Thoracic aorta (tissue), 2 donors: ENCODE results near the gene ABCD4. TPM values are rescaled to one million over a fixed set of nuclear protein-coding genes. Genes with fewer than 3 reads are reported as not detected.
"Not testable (repeated sequence)": the region's sequence is repeated elsewhere in the genome, so short reads cannot be mapped to it uniquely, and the experiment has no call there.

Source experiments
- ATAC-seq: fragments of 150-250 bp; one replicate; pipeline ENCODE4 v1.8.0; 2017; ENCODE audit warnings: low read depth; ENCODE audit not compliant: insufficient number of reproducible peaks, low FRiP score
- DNase-seq: peaks from one replicate; pipeline ENCODE4 v3.0.0-alpha.2; 2020; ENCODE audit warnings: low spot score
- H3K27ac ChIP-seq, 2 donors: fragments of 200-600 bp; sonication (generic); 1 replicate in 1 of 2; 2 replicates in 1 of 2; pipeline ENCODE4 v1.5.1; 2016; ENCODE audit warnings: mild to moderate bottlenecking in 2 of 2, moderate library complexity in 2 of 2
- H3K27me3 ChIP-seq: fragments of 200-600 bp; sonication (generic); replicated peaks from 2 replicates; pipeline ENCODE4 v1.6.0; 2016; ENCODE audit warnings: mild to moderate bottlenecking; ENCODE audit not compliant: insufficient read depth
- H3K36me3 ChIP-seq: fragments of 200-600 bp; sonication (generic); one replicate; pipeline ENCODE4 v1.5.1; 2016
- H3K4me1 ChIP-seq, 2 donors: fragments of 200-600 bp; sonication (generic); 1 replicate in 1 of 2; 2 replicates in 1 of 2; pipeline versions ENCODE4 v1.5.1 to v1.6.0; 2016; ENCODE audit warnings: low read depth in 2 of 2, mild to moderate bottlenecking in 1 of 2; ENCODE audit not compliant: control insufficient read depth in 1 of 2
- H3K4me3 ChIP-seq: fragments of 200-600 bp; sonication (generic); 2 replicates; pipeline ENCODE4 v1.5.1; 2016; ENCODE audit warnings: mild to moderate bottlenecking
- H3K9me3 ChIP-seq: fragments of 200-600 bp; sonication (generic); 2 replicates; pipeline ENCODE4 v1.5.1; 2016
- CTCF ChIP-seq: fragments of 200-600 bp; sonication (generic); IDR thresholded peaks from one replicate; pipeline ENCODE4 v1.5.1; 2019; ENCODE audit warnings: antibody characterized with exemption
- total RNA-seq, 2 donors: library from RNA; depleted of rRNA; stranded (reverse); fragments of >200 nt; gene quantifications; one replicate each; pipeline versions ENCODE4 v1.1.0 to v1.2.3, GENCODE V29; 2016

ABCD4 gene
- total RNA-seq, 2 donors from 2014 or later, result 47.7 to 62.4 TPM

GRCh38 chr14:74333909-74334308 is 31.2 kb upstream of the ABCD4 start:
- H3K4me1 ChIP-seq, result no peaks in the 10 kb centered on the region
- H3K4me3 ChIP-seq, result no peak overlapping the region
- H3K27ac ChIP-seq, result no peak overlapping the region
- TF ChIP-seq CTCF, result no peak
- ATAC-seq, result no peak
- no peaks in the 10 kb centered on the region for H3K36me3 ChIP-seq
- no peaks in the 10 kb centered on the region for H3K9me3 ChIP-seq
- H3K27me3 ChIP-seq, result no peaks in the 10 kb centered on the region
- no peak for DNase-seq

- not testable (repeated sequence) for H3K4me1 ChIP-seq, DNase-seq, H3K36me3 ChIP-seq, H3K4me3 ChIP-seq, H3K9me3 ChIP-seq, ATAC-seq, H3K27me3 ChIP-seq, H3K27ac ChIP-seq
These were observed 27.3 kb upstream of the ABCD4 start for GRCh38 chr14:74329950-74330552.

GRCh38 chr14:74326369-74327152 is 23.8 kb upstream of the ABCD4 start:
- no peak overlapping the region for H3K4me3 ChIP-seq
- no peaks in the 10 kb centered on the region for H3K27me3 ChIP-seq
- no peaks in the 10 kb centered on the region for H3K9me3 ChIP-seq
- no peak for TF ChIP-seq CTCF
- H3K27ac ChIP-seq, result no peak overlapping the region
- ATAC-seq, result no peak
- no peak for DNase-seq
- no peaks in the 10 kb centered on the region for H3K4me1 ChIP-seq
- H3K36me3 ChIP-seq, result no peaks in the 10 kb centered on the region

GRCh38 chr14:74325446-74325845 is 22.7 kb upstream of the ABCD4 start:
- Histone ChIP-seq H3K4me1 (no peaks in the 10 kb centered on the region), H3K9me3 (no peaks in the 10 kb centered on the region), H3K27ac (no peak overlapping the region), H3K27me3 (no peaks in the 10 kb centered on the region), H3K4me3 (no peak overlapping the region), H3K36me3 (no peaks in the 10 kb centered on the region)
- DNase-seq (no peak), ATAC-seq (no peak)
- no peak for TF ChIP-seq CTCF

GRCh38 chr14:74324931-74325361 is 22.2 kb upstream of the ABCD4 start:
- Histone ChIP-seq H3K27ac (no peak overlapping the region), H3K4me3 (no peak overlapping the region), H3K27me3 (no peaks in the 10 kb centered on the region), H3K36me3 (no peaks in the 10 kb centered on the region), H3K9me3 (no peaks in the 10 kb centered on the region), H3K4me1 (no peaks in the 10 kb centered on the region)
- ATAC-seq (no peak), DNase-seq (no peak)
- TF ChIP-seq CTCF, result peak; percentile 42
